Measurements from ENCODE around the gene GALNT18.

Gene GALNT18

GRCh38 chr11:11641581-11641980 is 19.8 kb upstream of the GALNT18 start:
- no peak overlapping the region for H3K27ac ChIP-seq (ENCODE audit: extremely low read depth, low read depth, low read length)
- ChIA-PET POLR2A (no interaction called here), CTCF (no interaction called here)
- H3K9me3 ChIP-seq (ENCODE audit: control insufficient read depth, insufficient read depth, low read depth, low read length), result no peaks in the 10 kb centered on the region
- H3K4me1 ChIP-seq (ENCODE audit: control insufficient read depth, insufficient read depth, low read length), result no peaks in the 10 kb centered on the region
- TF ChIP-seq ZNF146 (tag by site-specific recombination; IDR thresholded peaks at IDR 0.05), result no peak
- TF ChIP-seq ZNF121 (tag by site-specific recombination; IDR thresholded peaks at IDR 0.05), result no peak
- TF ChIP-seq ZSCAN16 (tag by site-specific recombination; IDR thresholded peaks at IDR 0.05), result no peak
- no peak for TF ChIP-seq SETDB1 (IDR thresholded peaks at IDR 0.05; ENCODE audit: insufficient read length, low read length)
- no peak for TF ChIP-seq ZNF514 (tag by site-specific recombination; IDR thresholded peaks at IDR 0.05)
- TF ChIP-seq ZNF157 (tag by site-specific recombination; IDR thresholded peaks at IDR 0.05), result no peak
- no peak for TF ChIP-seq HOXC10 (CRISPR knock-in tag; IDR thresholded peaks at IDR 0.05)
- TF ChIP-seq KLF8 (tag by site-specific recombination; IDR thresholded peaks at IDR 0.05), result no peak
- no peak for TF ChIP-seq ZNF26 (tag by site-specific recombination; IDR thresholded peaks at IDR 0.05)
- TF ChIP-seq ZNF501 (tag by site-specific recombination; IDR thresholded peaks at IDR 0.05), result no peak
- TF ChIP-seq ZNF785 (tag by site-specific recombination; IDR thresholded peaks at IDR 0.05), result no peak
- no peak for TF ChIP-seq ZSCAN5A (tag by site-specific recombination; IDR thresholded peaks at IDR 0.05)
- TF ChIP-seq ZNF558 (tag by site-specific recombination; IDR thresholded peaks at IDR 0.05), result no peak
- TF ChIP-seq ZBTB1 (tag by site-specific recombination; IDR thresholded peaks at IDR 0.05), result no peak
- no peak overlapping the region for H3K4me3 ChIP-seq (ENCODE audit: low read depth, low read length)
- no peaks in the 10 kb centered on the region for H3K36me3 ChIP-seq (ENCODE audit: control insufficient read depth in 2 of 2, insufficient read depth in 1 of 2, low read length in 2 of 2)

- H3K4me1 ChIP-seq (ENCODE audit: control insufficient read depth, insufficient read depth, low read length), result no peaks in the 10 kb centered on the region
- no peak overlapping the region for H3K4me3 ChIP-seq (ENCODE audit: low read depth, low read length)
- POLR2A ChIA-PET, result no interaction called here
- CTCF ChIA-PET, result interaction anchor here (0.6 to 3.2 kb wide), 3 partner anchors 15 to 381 kb away, joined by 4 to 10 read pairs (median 6); partner anchors contain the start of gene GALNT18
- no peak overlapping the region for H3K27ac ChIP-seq (ENCODE audit: extremely low read depth, low read depth, low read length)
- TF ChIP-seq ZNF600 (tag by site-specific recombination; IDR thresholded peaks at IDR 0.05) (no peak), TCF7L2 (IDR thresholded peaks at IDR 0.05; ENCODE audit: borderline replicate concordance, low read depth, low read length) (no peak)
- no peaks in the 10 kb centered on the region for H3K9me3 ChIP-seq (ENCODE audit: control insufficient read depth, insufficient read depth, low read depth, low read length)
- no peaks in the 10 kb centered on the region for H3K36me3 ChIP-seq (ENCODE audit: control insufficient read depth in 2 of 2, insufficient read depth in 1 of 2, low read length in 2 of 2)
Observed at GRCh38 chr11:11640996-11641395, 19.2 kb upstream of the GALNT18 start.

- CTCF ChIA-PET, result interaction anchor here (1.9 to 3.2 kb wide), 2 partner anchors 16 to 18 kb away, joined by 6 to 10 read pairs; partner anchors contain the start of gene GALNT18
- POLR2A ChIA-PET, result no interaction called here
- H3K4me3 ChIP-seq (ENCODE audit: low read depth, low read length), result no peak overlapping the region
- TF ChIP-seq IKZF3 (tag by site-specific recombination; IDR thresholded peaks at IDR 0.05) (no peak), ZNF747 (tag by site-specific recombination; IDR thresholded peaks at IDR 0.05) (no peak), KLF17 (tag by site-specific recombination; IDR thresholded peaks at IDR 0.05) (no peak), ZFP41 (tag by site-specific recombination; IDR thresholded peaks at IDR 0.05; ENCODE audit: borderline replicate concordance) (no peak), ZNF621 (tag by site-specific recombination; IDR thresholded peaks at IDR 0.05) (no peak), ZNF350 (tag by site-specific recombination; IDR thresholded peaks at IDR 0.05) (no peak), ZNF449 (tag by site-specific recombination; IDR thresholded peaks at IDR 0.05) (no peak), PATZ1 (tag by site-specific recombination; IDR thresholded peaks at IDR 0.05) (no peak), EGR2 (tag by site-specific recombination; IDR thresholded peaks at IDR 0.05; ENCODE audit: low read depth) (no peak)
Observed at GRCh38 chr11:11640152-11640551, 18.3 kb upstream of the GALNT18 start.

More at GRCh38 chr11:11640152-11640551, 18.3 kb upstream of the GALNT18 start:
- Histone ChIP-seq H3K4me1 (ENCODE audit: control insufficient read depth, insufficient read depth, low read length) (no peaks in the 10 kb centered on the region), H3K27ac (ENCODE audit: extremely low read depth, low read depth, low read length) (no peak overlapping the region), H3K9me3 (ENCODE audit: control insufficient read depth, insufficient read depth, low read depth, low read length) (no peaks in the 10 kb centered on the region), H3K36me3 (ENCODE audit: control insufficient read depth in 2 of 2, insufficient read depth in 1 of 2, low read length in 2 of 2) (no peaks in the 10 kb centered on the region)
